ENCODE results near the gene NCSTN.

NCSTN gene

GRCh38 chr1:160342953-160343869, at the start of gene NCSTN, which contains the start of gene COPA:
TSS of gene NCSTN (plus strand) at chr1:160343383. CDS start at chr1:160343397, 14 bp downstream.
TSS of gene COPA (minus strand) at chr1:160343250. CDS start at chr1:160343170, 80 bp downstream.
- peak; percentile 87 for DNase-seq (ENCODE audit: low read depth)

- no peak for DNase-seq (ENCODE audit: low read depth)
These were observed 47.1 kb upstream of the NCSTN start for GRCh38 chr1:160296036-160296435.

- DNase-seq (ENCODE audit: low read depth): no peak
These were observed 43.0 kb upstream of the NCSTN start for GRCh38 chr1:160300173-160300572.

- no peak for DNase-seq (ENCODE audit: low read depth)
These were observed 35.9 kb upstream of the NCSTN start for GRCh38 chr1:160307118-160307791.

- DNase-seq (ENCODE audit: low read depth): no peak
These were observed 34.6 kb upstream of the NCSTN start for GRCh38 chr1:160308451-160309184.

- no peak for DNase-seq (ENCODE audit: low read depth)
These were observed 34.0 kb upstream of the NCSTN start for GRCh38 chr1:160309185-160309557.

- no peak for DNase-seq (ENCODE audit: low read depth)
These were observed 33.6 kb upstream of the NCSTN start for GRCh38 chr1:160309571-160309970.

- DNase-seq (ENCODE audit: low read depth): no peak
These were observed 27.8 kb upstream of the NCSTN start for GRCh38 chr1:160315359-160315758.

- no peak for DNase-seq (ENCODE audit: low read depth)
These were observed 20.4 kb upstream of the NCSTN start for GRCh38 chr1:160322831-160323230.

- DNase-seq (ENCODE audit: low read depth): no peak
These were observed 17.9 kb upstream of the NCSTN start for GRCh38 chr1:160325252-160325651.

- DNase-seq (ENCODE audit: low read depth): no peak
These were observed 16.8 kb upstream of the NCSTN start for GRCh38 chr1:160326418-160326817.

- DNase-seq (ENCODE audit: low read depth): no peak
These were observed 15.0 kb upstream of the NCSTN start for GRCh38 chr1:160328184-160328583.

GRCh38 chr1:160330119-160330518, 13.1 kb upstream of the NCSTN start:
- DNase-seq (ENCODE audit: low read depth): no peak

- no peak for DNase-seq (ENCODE audit: low read depth)
These were observed 10.7 kb upstream of the NCSTN start for GRCh38 chr1:160332516-160332915.

GRCh38 chr1:160338580-160338979, 4.6 kb upstream of the NCSTN start:
- DNase-seq (ENCODE audit: low read depth): no peak

GRCh38 chr1:160340146-160340545, 3.0 kb upstream of the NCSTN start:
- DNase-seq (ENCODE audit: low read depth): no peak

GRCh38 chr1:160340866-160341265, 2.3 kb upstream of the NCSTN start:
- no peak for DNase-seq (ENCODE audit: low read depth)

- no peak for DNase-seq (ENCODE audit: low read depth)
These were observed 657 bp upstream of the NCSTN start for GRCh38 chr1:160342526-160342925.

GRCh38 chr1:160344241-160344640, 1.1 kb downstream of the NCSTN start:
- DNase-seq (ENCODE audit: low read depth): no peak

GRCh38 chr1:160344936-160345335, 1.8 kb downstream of the NCSTN start:
- DNase-seq (ENCODE audit: low read depth): no peak

- DNase-seq (ENCODE audit: low read depth): no peak
These were observed 3.3 kb downstream of the NCSTN start for GRCh38 chr1:160346463-160346862.

GRCh38 chr1:160346958-160347357, 3.8 kb downstream of the NCSTN start:
- DNase-seq (ENCODE audit: low read depth): no peak

GRCh38 chr1:160351629-160352028, 8.4 kb downstream of the NCSTN start:
- no peak for DNase-seq (ENCODE audit: low read depth)

Data from activated T-cell treated with anti-CD3 and anti-CD28 coated beads for 24 hours (primary cell).